ENCODE measurements around the gene RABGAP1L.
"Not testable (repeated sequence)": the region's sequence is repeated elsewhere in the genome, so short reads cannot be mapped to it uniquely, and the experiment has no call there.

RABGAP1L gene

DNA sequence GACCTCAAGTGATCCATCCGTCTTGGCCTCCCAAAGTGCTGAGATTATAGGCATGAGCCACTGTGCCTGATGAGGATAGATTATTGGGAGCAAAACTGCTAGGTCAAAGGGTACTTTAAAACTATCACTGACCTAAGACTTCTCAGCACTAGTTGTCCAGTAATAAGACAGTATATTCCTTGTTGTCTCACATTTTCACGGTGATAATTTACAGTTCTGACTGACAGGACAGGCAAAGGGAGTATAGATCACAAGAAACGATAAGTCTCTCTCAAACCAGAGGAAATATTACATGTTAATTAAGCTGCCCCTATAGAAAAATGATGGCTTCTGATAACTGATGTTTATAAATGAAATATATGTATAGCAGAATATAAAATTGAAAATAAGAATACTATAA is 860.2 kb downstream of the RABGAP1L start:
- DNase-seq, result no peak

DNA sequence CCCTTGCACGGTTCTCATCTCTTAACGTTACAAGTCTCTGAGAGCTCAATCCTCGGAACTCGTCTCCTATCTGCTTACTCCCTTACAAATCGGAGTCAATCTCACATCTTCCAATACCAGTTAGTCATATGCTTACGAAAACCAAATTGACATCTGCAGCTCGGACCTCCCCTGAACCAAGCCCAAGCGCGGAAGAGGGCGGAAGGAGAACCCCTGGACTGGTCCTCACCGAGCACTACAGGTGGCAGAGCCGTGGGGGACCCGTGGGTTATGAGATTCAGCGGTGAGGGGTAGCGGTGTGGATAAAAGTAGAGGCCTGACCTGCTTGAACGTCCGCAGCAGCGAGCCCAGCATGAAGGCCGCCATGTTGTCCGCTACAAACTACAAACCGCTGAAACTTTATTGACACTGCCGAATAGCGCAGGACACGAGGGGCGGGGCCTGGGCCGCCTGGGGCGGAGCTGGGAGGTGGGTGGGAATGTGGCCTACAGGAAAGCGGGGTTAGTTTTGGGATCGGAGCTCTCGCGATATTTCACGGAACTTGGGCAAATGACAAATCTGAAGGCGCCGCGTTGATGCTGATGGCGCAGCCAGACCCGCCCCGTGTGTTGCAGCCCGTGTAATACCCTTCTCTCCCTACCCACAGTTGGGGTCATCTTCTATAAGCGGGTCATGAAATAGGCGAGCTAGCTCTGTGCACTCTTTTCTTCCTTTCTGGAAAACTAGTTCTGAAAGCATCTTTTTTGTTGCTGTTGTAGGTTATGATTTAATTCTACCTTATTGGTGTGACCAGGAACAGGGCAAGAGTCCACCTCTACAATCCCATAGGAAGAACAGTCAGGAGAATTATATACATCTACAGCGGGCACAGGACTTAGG is 864.0 kb downstream of the RABGAP1L start, which contains the start of gene MRPS14:
TSS of gene MRPS14 (minus strand) at position 383 of the 879 bp plus-strand sequence. CDS start at position 366, 17 bp downstream.
- peak; percentile 99 for DNase-seq

GRCh38 chr1:175023922-175024242 is 864.6 kb downstream of the RABGAP1L start:
- not testable (repeated sequence) for DNase-seq

DNA sequence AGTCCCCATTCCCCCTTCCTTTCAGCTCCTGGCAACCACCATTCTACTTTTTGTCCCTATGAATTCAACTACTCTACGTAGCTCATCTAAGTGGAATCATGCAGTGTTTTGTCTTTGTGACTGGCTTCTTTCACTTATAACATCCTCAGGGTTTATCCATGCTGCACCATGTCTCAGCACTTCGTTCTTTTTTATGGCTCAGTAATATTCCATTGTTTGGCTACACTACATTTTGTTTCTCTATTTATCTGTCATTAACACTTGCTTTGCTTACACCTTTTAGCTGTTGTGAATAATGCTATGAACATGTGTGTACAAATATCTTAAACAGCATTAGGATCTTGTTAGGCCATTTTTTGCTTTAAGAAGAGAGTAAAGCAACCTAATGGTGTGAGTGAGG is 865.5 kb downstream of the RABGAP1L start:
- no peak for DNase-seq

- no peak for DNase-seq
Measured at GRCh38 chr1:175033953-175034352, 874.6 kb downstream of the RABGAP1L start.

GRCh38 chr1:175034775-175035174 is 875.5 kb downstream of the RABGAP1L start:
- DNase-seq, result no peak

DNA sequence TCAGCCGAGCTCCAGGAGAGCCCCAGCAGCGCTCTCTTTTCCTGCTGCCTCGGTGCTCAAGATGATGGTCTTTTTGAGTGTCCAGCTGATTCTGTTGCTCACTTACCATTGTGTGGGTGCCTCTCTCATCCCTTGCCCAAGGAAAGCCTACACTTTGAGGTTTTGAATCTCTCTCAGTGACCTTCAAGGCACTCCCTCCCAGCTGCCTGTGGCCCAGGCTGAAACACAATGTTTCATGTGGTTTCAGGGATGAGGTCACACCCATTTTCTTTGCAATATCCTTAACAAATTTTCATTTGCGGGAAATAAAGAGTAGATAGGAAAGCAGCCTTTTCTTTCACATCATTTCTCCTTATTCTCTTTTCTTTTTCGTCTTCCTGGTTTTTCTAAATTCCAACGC is 876.5 kb downstream of the RABGAP1L start:
- no peak for DNase-seq

- DNase-seq, result no peak
Measured at GRCh38 chr1:175036476-175036875, 877.2 kb downstream of the RABGAP1L start.

- no peak for DNase-seq
Measured at GRCh38 chr1:175037416-175037815, 878.1 kb downstream of the RABGAP1L start.

DNA sequence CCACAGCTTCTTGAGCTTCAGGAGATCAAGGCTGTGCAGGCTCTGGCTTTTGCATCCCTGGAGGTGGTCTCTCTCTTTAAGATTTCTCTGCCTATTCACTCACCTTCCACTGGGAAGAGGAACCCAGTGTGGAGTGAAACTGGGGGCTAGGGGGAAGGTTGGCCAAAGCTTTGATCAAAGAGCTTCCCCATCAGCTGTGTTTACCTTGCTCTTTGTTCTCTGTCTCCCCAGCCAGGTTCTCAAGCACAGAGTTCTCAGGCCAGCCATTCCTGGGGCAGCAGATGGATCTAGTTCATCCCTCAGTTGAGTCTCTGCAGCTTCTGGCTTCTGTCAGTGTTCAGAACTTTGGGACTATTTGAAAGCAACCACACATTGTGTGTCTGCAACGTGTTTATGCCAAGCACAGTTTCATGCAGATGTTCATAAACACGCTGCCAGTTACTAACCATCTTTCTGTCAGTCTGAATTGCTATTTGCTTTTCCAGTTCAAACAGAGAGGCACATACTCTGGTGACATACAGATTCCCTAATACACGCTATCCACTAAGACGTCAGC is 881.1 kb downstream of the RABGAP1L start:
- DNase-seq, result no peak

DNA sequence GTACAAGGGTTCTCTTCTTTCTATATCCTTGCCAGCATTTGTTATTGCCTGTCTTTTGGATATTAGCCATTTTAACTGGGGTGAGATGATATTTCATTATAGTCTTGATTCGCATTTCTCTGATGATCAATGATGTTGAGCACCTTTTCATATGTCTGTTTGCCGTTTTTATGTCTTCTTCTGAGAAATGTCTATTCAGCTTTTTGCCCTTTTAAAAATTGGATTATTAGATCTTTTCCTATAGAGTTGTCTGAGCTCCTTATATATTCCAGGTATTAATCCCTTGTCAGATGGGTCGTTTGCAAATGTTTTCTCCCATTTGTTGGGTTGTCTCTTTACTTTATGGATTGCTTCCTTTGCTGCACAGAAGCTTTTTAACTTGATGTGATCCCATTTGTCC is 883.3 kb downstream of the RABGAP1L start:
- DNase-seq, result no peak

DNA sequence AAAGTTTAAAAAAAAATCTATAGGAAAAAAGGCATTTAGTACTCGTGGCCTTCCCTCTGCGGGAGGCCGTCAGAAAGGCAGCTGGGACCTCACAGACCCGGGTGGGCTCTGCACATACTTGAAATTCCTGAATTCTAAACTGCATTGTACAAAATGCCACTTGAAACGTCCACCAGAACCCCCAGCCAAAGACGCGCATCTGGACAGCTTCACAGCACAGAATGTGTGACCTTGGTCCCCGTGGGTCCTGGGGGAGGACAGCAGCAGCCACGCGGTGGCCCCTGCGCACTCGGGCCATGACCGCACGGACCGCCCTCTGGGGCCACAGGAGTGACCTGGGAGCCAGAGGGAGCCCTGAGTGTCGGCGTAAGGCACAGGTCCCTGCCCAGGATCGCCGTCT is 884.5 kb downstream of the RABGAP1L start:
- DNase-seq, result no peak

GRCh38 chr1:175044591-175044990 is 885.3 kb downstream of the RABGAP1L start:
- not testable (repeated sequence) for DNase-seq
